ENCODE results near the gene AURKAIP1.
A peak's percentile ranks its signal among the peaks of the same experiment; 100 is the strongest.

The AURKAIP1 gene

DNA sequence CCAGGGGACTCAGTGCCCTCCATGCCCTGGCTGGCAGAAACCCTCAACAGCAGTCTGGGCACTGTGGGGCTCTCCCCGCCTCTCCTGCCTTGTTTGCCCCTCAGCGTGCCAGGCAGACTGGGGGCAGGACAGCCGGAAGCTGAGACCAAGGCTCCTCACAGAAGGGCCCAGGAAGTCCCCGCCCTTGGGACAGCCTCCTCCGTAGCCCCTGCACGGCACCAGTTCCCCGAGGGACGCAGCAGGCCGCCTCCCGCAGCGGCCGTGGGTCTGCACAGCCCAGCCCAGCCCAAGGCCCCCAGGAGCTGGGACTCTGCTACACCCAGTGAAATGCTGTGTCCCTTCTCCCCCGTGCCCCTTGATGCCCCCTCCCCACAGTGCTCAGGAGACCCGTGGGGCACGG, 46.8 kb downstream of the AURKAIP1 start:
- H3K27me3 ChIP-seq (ENCODE audit: control insufficient read depth, insufficient read depth, low read length), result no peaks in the 10 kb centered on the region
- H3K4me1 ChIP-seq (ENCODE audit: control insufficient read depth, insufficient read depth, low read length), result no peaks in the 10 kb centered on the region
- H3K9me3 ChIP-seq (ENCODE audit: control insufficient read depth, insufficient read depth, low read length), result no peaks in the 10 kb centered on the region
- H3K27ac ChIP-seq (ENCODE audit: low read depth, low read length), result no peak overlapping the region
- H3K9ac ChIP-seq (ENCODE audit: low read depth, low read length), result no peak overlapping the region
- H3K36me3 ChIP-seq (ENCODE audit: control insufficient read depth, insufficient read depth, low read length), result peaks cover 8% of the 10 kb centered on the region; the same call in 1 of the 2 replicates
- no peak overlapping the region for H3K4me3 ChIP-seq (ENCODE audit: low read depth, low read length)

DNA sequence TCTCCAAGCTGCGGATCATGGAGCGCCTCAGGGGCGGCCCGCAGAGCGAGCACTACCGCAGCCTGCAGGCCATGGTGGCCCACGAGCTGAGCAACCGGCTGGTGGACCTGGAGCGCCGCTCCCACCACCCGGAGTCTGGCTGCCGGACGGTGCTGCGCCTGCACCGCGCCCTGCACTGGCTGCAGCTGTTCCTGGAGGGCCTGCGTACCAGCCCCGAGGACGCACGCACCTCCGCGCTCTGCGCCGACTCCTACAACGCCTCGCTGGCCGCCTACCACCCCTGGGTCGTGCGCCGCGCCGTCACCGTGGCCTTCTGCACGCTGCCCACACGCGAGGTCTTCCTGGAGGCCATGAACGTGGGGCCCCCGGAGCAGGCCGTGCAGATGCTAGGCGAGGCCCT, 47.7 kb downstream of the AURKAIP1 start:
- Histone ChIP-seq H3K9ac (ENCODE audit: low read depth, low read length) (no peak overlapping the region), H3K9me3 (ENCODE audit: control insufficient read depth, insufficient read depth, low read length) (no peaks in the 10 kb centered on the region)

DNA sequence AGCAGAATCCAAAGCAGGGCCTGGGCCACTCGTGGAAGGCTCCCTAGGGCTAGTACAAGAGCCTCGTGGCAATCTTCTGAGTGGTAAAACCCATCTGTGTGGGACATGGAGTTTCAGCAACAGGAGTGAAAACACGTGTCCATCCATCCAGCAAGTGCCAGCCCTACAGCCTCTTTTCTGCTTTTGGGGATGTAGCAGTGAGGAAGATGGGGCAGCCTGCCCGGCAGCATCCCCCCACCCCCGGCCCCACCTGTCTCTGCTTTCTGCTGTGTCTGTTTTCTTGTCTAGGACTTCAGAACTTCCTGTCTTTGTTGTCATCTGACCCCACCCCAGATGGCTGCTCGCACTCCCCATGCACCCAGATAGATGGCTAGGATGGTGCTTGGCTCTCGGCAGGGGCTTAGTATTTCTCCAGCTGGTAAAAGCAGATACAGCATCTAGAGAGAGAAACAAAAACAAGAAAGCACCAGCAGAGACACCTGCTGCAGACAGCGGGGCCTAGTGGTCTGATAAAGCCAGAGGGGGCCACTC, 48.9 kb downstream of the AURKAIP1 start:
- Histone ChIP-seq H3K36me3 (ENCODE audit: control insufficient read depth, insufficient read depth, low read length) (peaks cover 18% of the 10 kb centered on the region; the same call in 1 of the 2 replicates), H3K9me3 (ENCODE audit: control insufficient read depth, insufficient read depth, low read length) (no peaks in the 10 kb centered on the region), H3K9ac (ENCODE audit: low read depth, low read length) (no peak overlapping the region), H3K27ac (ENCODE audit: low read depth, low read length) (no peak overlapping the region), H3K27me3 (ENCODE audit: control insufficient read depth, insufficient read depth, low read length) (no peaks in the 10 kb centered on the region), H3K4me3 (ENCODE audit: low read depth, low read length) (no peak overlapping the region), H3K4me1 (ENCODE audit: control insufficient read depth, insufficient read depth, low read length) (no peaks in the 10 kb centered on the region)

More for the DNA sequence above, 47.7 kb downstream of the AURKAIP1 start:
- Histone ChIP-seq H3K36me3 (ENCODE audit: control insufficient read depth, insufficient read depth, low read length) (peaks cover 13% of the 10 kb centered on the region; the same call in 1 of the 2 replicates), H3K4me1 (ENCODE audit: control insufficient read depth, insufficient read depth, low read length) (no peaks in the 10 kb centered on the region), H3K27ac (ENCODE audit: low read depth, low read length) (no peak overlapping the region), H3K27me3 (ENCODE audit: control insufficient read depth, insufficient read depth, low read length) (no peaks in the 10 kb centered on the region), H3K4me3 (ENCODE audit: low read depth, low read length) (no peak overlapping the region)

DNA sequence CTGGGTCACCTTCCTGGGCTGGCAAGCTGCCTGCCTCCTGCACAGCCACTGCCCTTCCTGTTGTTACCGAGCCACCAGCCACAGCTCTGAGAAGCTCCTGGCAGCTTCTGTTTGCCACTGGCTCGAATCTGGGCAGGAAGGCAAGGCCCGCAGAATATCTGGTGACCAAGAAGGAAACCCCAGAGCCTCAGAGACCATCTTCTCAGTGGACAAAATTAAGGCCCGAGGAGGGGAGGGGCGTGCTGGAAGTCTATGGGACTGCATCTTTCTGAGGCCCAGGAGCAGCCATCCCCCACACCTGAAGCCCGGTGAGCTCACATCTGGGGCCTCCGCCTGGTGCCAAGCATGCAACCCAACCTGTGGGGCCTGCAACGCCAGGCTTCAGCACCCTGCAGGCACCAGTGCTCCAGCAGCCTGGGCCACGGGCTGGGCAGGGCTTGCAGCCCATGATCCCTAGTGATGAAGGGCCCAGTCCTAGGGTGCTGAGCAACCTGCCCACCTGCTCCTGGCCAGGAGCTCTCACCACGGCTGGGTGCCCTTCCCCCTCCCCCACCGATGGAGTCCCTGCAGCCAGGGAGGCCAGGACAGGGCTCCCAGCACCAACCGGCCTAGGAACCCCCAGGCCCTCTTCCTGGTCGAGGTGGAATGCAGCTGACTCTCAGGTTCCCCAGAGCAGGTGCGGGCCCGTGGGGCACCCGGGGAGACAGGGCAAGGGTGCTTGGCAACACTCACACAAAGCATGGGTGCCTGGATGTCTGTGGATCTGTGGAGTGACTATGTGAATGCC, 49.5 kb downstream of the AURKAIP1 start:
- peak overlapping the region; percentile 95 for H3K4me3 ChIP-seq (ENCODE audit: low read depth, low read length)
- peaks cover 22% of the 10 kb centered on the region; the same call in 1 of the 2 replicates for H3K36me3 ChIP-seq (ENCODE audit: control insufficient read depth, insufficient read depth, low read length)
- H3K9me3 ChIP-seq (ENCODE audit: control insufficient read depth, insufficient read depth, low read length), result no peaks in the 10 kb centered on the region
- H3K4me1 ChIP-seq (ENCODE audit: control insufficient read depth, insufficient read depth, low read length), result no peaks in the 10 kb centered on the region
- no peaks in the 10 kb centered on the region for H3K27me3 ChIP-seq (ENCODE audit: control insufficient read depth, insufficient read depth, low read length)
- H3K27ac ChIP-seq (ENCODE audit: low read depth, low read length), result peak overlapping the region; percentile 42
- peak overlapping the region; percentile 61; the same call in 1 of the 2 replicates for H3K9ac ChIP-seq (ENCODE audit: low read depth, low read length)

DNA sequence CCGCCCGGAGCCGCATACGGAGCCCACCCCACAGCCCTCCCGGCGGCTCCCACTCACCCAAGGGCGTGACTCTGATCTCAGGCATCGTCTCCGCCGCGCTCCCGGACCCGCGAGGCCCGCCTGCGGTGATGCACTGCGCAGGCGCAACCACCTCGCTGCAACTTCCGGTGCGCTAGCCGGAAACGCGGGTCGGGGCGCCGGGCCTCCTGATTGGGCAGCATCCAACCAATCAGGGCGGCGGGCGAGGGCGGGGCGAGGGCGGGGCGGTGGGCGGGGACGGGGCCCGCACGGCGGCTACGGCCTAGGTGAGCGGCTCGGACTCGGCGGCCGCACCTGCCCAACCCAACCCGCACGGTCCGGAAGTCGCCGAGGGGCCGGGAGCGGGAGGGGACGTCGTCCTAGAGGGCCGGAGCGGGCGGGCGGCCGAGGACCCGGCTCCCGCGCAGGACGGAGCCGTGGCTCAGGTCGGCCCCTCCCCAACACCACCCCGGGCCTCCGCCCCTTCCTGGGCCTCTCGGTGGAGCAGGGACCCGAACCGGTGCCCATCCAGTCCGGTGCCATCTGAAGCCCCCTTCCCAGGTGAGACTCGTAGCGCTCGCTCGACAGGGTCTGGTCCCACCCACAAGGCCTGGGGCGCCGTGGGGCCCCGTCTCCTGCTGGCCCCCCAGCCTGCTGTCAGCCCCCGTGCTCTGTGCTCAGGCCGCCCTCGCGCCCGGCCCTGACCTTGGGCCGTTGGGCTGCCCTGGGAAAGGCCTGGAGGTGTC, 50.3 kb downstream of the AURKAIP1 start, which contains the start of the genes CPTP and INTS11:
Gene CPTP (plus strand): TSS at position 279 of the 764 bp plus-strand sequence. CDS start 2,109 bp downstream, outside the sequence.
Gene INTS11 (minus strand): TSS at position 137 of the 764 bp plus-strand sequence. CDS start 52 bp downstream, at position 85.
- Histone ChIP-seq H3K4me1 (ENCODE audit: control insufficient read depth, insufficient read depth, low read length) (no peaks in the 10 kb centered on the region), H3K27ac (ENCODE audit: low read depth, low read length) (peak within 1 kb of the TSS; percentile 61)

DNA sequence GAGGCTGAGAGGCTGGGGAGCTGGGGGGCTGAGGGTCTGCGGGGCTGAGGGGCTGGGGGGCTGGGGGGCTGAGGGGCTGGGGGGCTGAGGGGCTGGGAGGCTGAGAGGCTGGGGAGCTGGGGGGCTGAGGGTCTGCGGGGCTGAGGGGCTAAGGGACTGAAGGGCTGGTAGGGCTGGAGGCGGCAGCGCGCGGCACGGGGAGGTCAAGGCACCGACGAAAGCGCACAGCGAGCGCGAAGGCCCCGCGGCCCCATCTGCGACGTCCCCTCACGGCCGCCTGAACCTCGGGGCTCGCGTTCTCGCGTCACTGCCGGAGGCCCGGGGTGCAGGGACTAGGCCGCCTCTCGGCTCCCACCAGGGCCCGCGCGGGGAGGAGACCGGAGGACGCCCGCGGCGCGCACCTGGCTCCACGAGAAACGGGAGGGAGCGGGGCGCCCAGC, 50.9 kb downstream of the AURKAIP1 start:
- peak overlapping the region; percentile 61 for H3K27ac ChIP-seq (ENCODE audit: low read depth, low read length)
- peak overlapping the region; percentile 83 for H3K9ac ChIP-seq (ENCODE audit: low read depth, low read length)
- H3K4me1 ChIP-seq (ENCODE audit: control insufficient read depth, insufficient read depth, low read length), result no peaks in the 10 kb centered on the region

More for the DNA sequence above, 50.3 kb downstream of the AURKAIP1 start, which contains the start of the genes CPTP and INTS11:
- Histone ChIP-seq H3K9me3 (ENCODE audit: control insufficient read depth, insufficient read depth, low read length) (no peaks in the 10 kb centered on the region), H3K9ac (ENCODE audit: low read depth, low read length) (peak within 1 kb of the TSS; percentile 83), H3K4me3 (ENCODE audit: low read depth, low read length) (peak within 1 kb of the TSS; percentile 95), H3K36me3 (ENCODE audit: control insufficient read depth, insufficient read depth, low read length) (peaks cover 29% of the 10 kb centered on the region), H3K27me3 (ENCODE audit: control insufficient read depth, insufficient read depth, low read length) (no peaks in the 10 kb centered on the region)

More for the DNA sequence above, 50.9 kb downstream of the AURKAIP1 start:
- peak overlapping the region; percentile 95 for H3K4me3 ChIP-seq (ENCODE audit: low read depth, low read length)
- peaks cover 35% of the 10 kb centered on the region for H3K36me3 ChIP-seq (ENCODE audit: control insufficient read depth, insufficient read depth, low read length)
- no peaks in the 10 kb centered on the region for H3K27me3 ChIP-seq (ENCODE audit: control insufficient read depth, insufficient read depth, low read length)
- H3K9me3 ChIP-seq (ENCODE audit: control insufficient read depth, insufficient read depth, low read length), result no peaks in the 10 kb centered on the region

Measured in HUES48 (cell line).